HepG2 (cell line): ENCODE measurements around the gene NSUN2. TPM values are rescaled to one million over a fixed set of nuclear protein-coding genes. Genes with fewer than 3 reads are reported as not detected.

Experiments used
- ATAC-seq: fragments of 200-7000 bp; cut with Tn5 transposase; 3 replicates; pipeline ENCODE4 v1.9.1; 2020; ENCODE audit warnings: mild to moderate bottlenecking, moderate library complexity
- BruUV-seq: library from RNA; stranded (reverse); fragments of 400-500 nt; replicated peaks from 2 replicates; lab custom pipeline; 2021; lab: Mats Ljungman, UMichigan
- CTCF ChIA-PET: fragments of 300-600 bp; formaldehyde crosslinking; extraction: SDS; loops from one replicate; lab custom pipeline; 2021; ENCODE audit warnings: low total read pairs, inconsistent platforms, low intra/inter-chr PET ratio; lab: Yijun Ruan, JAX
- POLR2A ChIA-PET: fragments of 350-600 bp; sonication (Branson Sonifier 250); formaldehyde crosslinking; loops from one replicate; lab custom pipeline; 2020; ENCODE audit warnings: antibody characterized with exemption, inconsistent platforms; lab: Yijun Ruan, JAX
- DNase-seq: peaks from one replicate; pipeline ENCODE4 v3.0.0-alpha.2; 2015; ENCODE audit warnings: low spot score
- FAIRE-seq: peaks from 3 replicates; lab custom pipeline; 2011; peaks lifted over from hg19 to GRCh38; lab: Jason Lieb, UNC
- H2AFZ ChIP-seq: one replicate; pipeline ENCODE4 v1.6.1; 2011; ENCODE audit warnings: low read length, inconsistent platforms
- H3K27ac ChIP-seq: fragments of 300-600 bp; 3 replicates; pipeline ENCODE4 v1.8.0; 2011; ENCODE audit warnings: mixed run types, mild to moderate bottlenecking, mixed read lengths, low read length, inconsistent platforms; ENCODE audit not compliant: insufficient read depth; ENCODE audit errors: extremely low read length
- H3K27me3 ChIP-seq, 2 experiments: fragments of 200-600 bp in 1 of 2; 2 replicates in 1 of 2; 3 replicates in 1 of 2; pipeline versions ENCODE4 v1.6.0 to v1.8.0; 2011; ENCODE audit warnings: low read length in 2 of 2, mild to moderate bottlenecking in 2 of 2, moderate library complexity in 2 of 2, inconsistent platforms in 1 of 2; ENCODE audit not compliant: insufficient read depth in 2 of 2, control insufficient read depth in 1 of 2
- H3K36me3 ChIP-seq, 2 experiments: fragments of 200-600 bp in 1 of 2; replicated peaks in 1 of 2; 2 replicates in 1 of 2; 3 replicates in 1 of 2; pipeline versions ENCODE4 v1.5.1 to v1.8.0; 2011; ENCODE audit warnings: low read length in 2 of 2, inconsistent platforms in 1 of 2; ENCODE audit not compliant: insufficient read depth in 2 of 2, control insufficient read depth in 1 of 2
- H3K4me1 ChIP-seq: 2 replicates; pipeline ENCODE4 v1.5.1; 2012; ENCODE audit warnings: low read length, inconsistent platforms; ENCODE audit not compliant: insufficient read depth
- H3K4me2 ChIP-seq: 2 replicates; pipeline ENCODE4 v1.6.0; 2011; ENCODE audit warnings: low read depth, low read length, inconsistent platforms
- H3K4me3 ChIP-seq, 3 experiments: fragments of 200-600 bp in 1 of 3; sonication (generic), shearing (Covaris generic) in 1 of 3; replicated peaks in 1 of 3; 2 replicates each; pipeline ENCODE4 v1.5.1; 2011 to 2016; ENCODE audit warnings: low read length in 3 of 3, inconsistent platforms in 2 of 3, low read depth in 2 of 3, mild to moderate bottlenecking in 2 of 3, control low read depth in 1 of 3, mixed read lengths in 1 of 3; ENCODE audit not compliant: insufficient read depth in 1 of 3
- H3K79me2 ChIP-seq: one replicate; pipeline ENCODE4 v1.6.1; 2011; ENCODE audit warnings: low read length, inconsistent platforms; ENCODE audit not compliant: insufficient read depth
- H3K9ac ChIP-seq: 2 replicates; pipeline ENCODE4 v1.6.0; 2011; ENCODE audit warnings: mild to moderate bottlenecking, low read depth, low read length, inconsistent platforms; ENCODE audit not compliant: insufficient read depth
- H3K9me3 ChIP-seq: 2 replicates; pipeline ENCODE4 v1.5.1; 2012; ENCODE audit warnings: mild to moderate bottlenecking, low read length
- H4K20me1 ChIP-seq: 2 replicates; pipeline ENCODE4 v1.6.0; 2011; ENCODE audit warnings: inconsistent platforms, mild to moderate bottlenecking, low read length, moderate library complexity; ENCODE audit not compliant: insufficient read depth
- DPF2 ChIP-seq: sonication (generic); formaldehyde crosslinking; IDR thresholded peaks from 2 replicates; pipeline ENCODE4 v1.4.0; 2020; ENCODE audit warnings: mild to moderate bottlenecking, low read depth, missing genetic modification reagents, borderline replicate concordance
- ESRRA ChIP-seq: sonication (generic); formaldehyde crosslinking; IDR thresholded peaks from 2 replicates; pipeline ENCODE4 v1.5.1; 2020; ENCODE audit warnings: mild to moderate bottlenecking, low read depth, missing genetic modification reagents
- MAF1 ChIP-seq: sonication (generic); formaldehyde crosslinking; IDR thresholded peaks from 2 replicates; pipeline ENCODE4 v1.5.0; 2020; ENCODE audit warnings: missing genetic modification reagents, borderline replicate concordance
- PHB2 ChIP-seq: fragments of 450-650 bp; IDR thresholded peaks from 2 replicates; pipeline ENCODE4 v1.6.1; 2018; ENCODE audit not compliant: partially characterized antibody
- TBL1XR1 ChIP-seq: fragments of 150-350 bp; IDR thresholded peaks from 2 replicates; pipeline ENCODE4 v1.6.1; 2014; ENCODE audit warnings: borderline replicate concordance, low read length; ENCODE audit not compliant: partially characterized antibody
- ZBTB34 ChIP-seq: sonication (generic); formaldehyde crosslinking; IDR thresholded peaks from 2 replicates; pipeline ENCODE4 v1.8.0; 2022; ENCODE audit warnings: mild to moderate bottlenecking, missing genetic modification reagents
- ZNF609 ChIP-seq: sonication (generic); formaldehyde crosslinking; IDR thresholded peaks from 2 replicates; pipeline ENCODE4 v1.4.0; 2020; ENCODE audit warnings: mild to moderate bottlenecking, missing genetic modification reagents, borderline replicate concordance
- ZSCAN9 ChIP-seq: IDR thresholded peaks from 2 replicates; pipeline ENCODE4 v1.6.1; 2016; ENCODE audit warnings: borderline replicate concordance
- WGBS: methylation state at CpG from one replicate; pipeline ENCODE4 v1.1.6; 2017; ENCODE audit warnings: low lambda C conversion rate; 5-methylcytosine and 5-hydroxymethylcytosine counted together
- in situ Hi-C: cut with HindIII; loops from 2 replicates; pipeline ENCODE4 v1.10.0; 2017; ENCODE audit warnings: low pct_unique_long_range_greater_than_20kb; ENCODE audit not compliant: extremely low pct_ligation_motif_present
- intact Hi-C: fragments of 100-400 bp; cut with micrococcal nuclease; formaldehyde crosslinking; loops from one replicate; pipeline ENCODE4 v1.10.0; 2022; ENCODE audit not compliant: unreplicated experiment
- polyA plus RNA-seq, 8 experiments: library from polyadenylated mRNA; depleted of rRNA in 3 of 8; stranded (reverse) in 7 of 8; unstranded in 1 of 8; fragments of >200 nt; fragmentation: Illumina TruSeq in 4 of 8; extraction: Trizol in 4 of 8; gene quantifications; 2 replicates each; pipeline versions ENCODE4 v1.2.1 to v1.2.3, GENCODE V29; 2011 to 2016; ENCODE audit warnings: low read depth in 4 of 8, missing spikeins in 1 of 8, mixed read lengths in 1 of 8; ENCODE audit not compliant: insufficient read depth in 1 of 8
- total RNA-seq, 5 experiments: library from RNA; depleted of rRNA; stranded (reverse); fragments of >200 nt; fragmentation: Illumina TruSeq; extraction: Trizol; gene quantifications; 2 replicates each; pipeline ENCODE4 v1.2.3, GENCODE V29; 2016; ENCODE audit warnings: low read depth in 1 of 5
- TF ChIP-seq, protein P1 (sequence below), 2 experiments: sonication (generic) in 1 of 2; formaldehyde crosslinking in 1 of 2; IDR thresholded peaks; 2 replicates each; pipeline versions ENCODE4 v1.4.0 to v1.6.1; 2016 to 2020; ENCODE audit warnings: borderline replicate concordance in 1 of 2, low read depth in 1 of 2, mild to moderate bottlenecking in 1 of 2, missing genetic modification reagents in 1 of 2
- TF ChIP-seq, protein P2 (sequence below): sonication (generic); formaldehyde crosslinking; IDR thresholded peaks from 2 replicates; pipeline ENCODE4 v1.8.0; 2022; ENCODE audit warnings: missing genetic modification reagents, mild to moderate bottlenecking, moderate library complexity, borderline replicate concordance
- TF ChIP-seq, protein P3 (sequence below): sonication (generic); formaldehyde crosslinking; IDR thresholded peaks from 2 replicates; pipeline ENCODE4 v1.4.0; 2020; ENCODE audit warnings: mild to moderate bottlenecking, missing genetic modification reagents

The NSUN2 gene
- total and polyA plus RNA-seq, 2 of the 13 experiments (the other 11 are each of a cell fraction or from before 2014, with no cell fraction given): 51.7 to 69.1 TPM

DNA sequence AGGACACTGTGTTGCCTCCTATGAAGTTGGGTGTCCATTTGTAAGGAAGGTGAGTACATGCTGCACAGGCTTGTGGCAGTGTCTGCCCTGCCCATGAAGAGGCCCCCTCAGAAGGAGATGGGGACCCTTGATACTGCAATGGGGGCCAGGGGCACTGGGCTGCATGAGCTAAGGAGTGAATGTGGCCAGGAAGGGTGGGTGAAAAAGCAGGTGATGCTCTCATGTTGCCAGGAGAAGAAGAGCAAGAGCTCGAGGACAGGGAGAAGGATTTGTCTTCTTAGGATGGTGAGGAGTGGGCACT is 76.1 kb downstream of the NSUN2 start:
- Histone ChIP-seq H3K4me3 (no peak overlapping the region), H3K27me3 (peaks cover 0 to 5% of the 10 kb centered on the region in 2 experiments; a peak in 3 of 5 replicates), H3K36me3 (no peaks in the 10 kb centered on the region), H4K20me1 (no peaks in the 10 kb centered on the region), H3K9me3 (no peaks in the 10 kb centered on the region), H3K4me1 (no peaks in the 10 kb centered on the region), H3K79me2 (no peaks in the 10 kb centered on the region), H3K27ac (no peak overlapping the region), H2AFZ (no peak overlapping the region), H3K4me2 (no peak overlapping the region), H3K9ac (no peak overlapping the region)
- no peak for ATAC-seq
- no peak for DNase-seq
- in situ Hi-C loops (loop anchor here (25.0 kb wide), 1 partner anchor 669 kb away; no protein-coding TSS in a partner anchor), intact Hi-C loops (no loop called here)
- WGBS: 0% methylated on average over 1 of the region's 1 CpG
- FAIRE-seq: no peak
- ChIA-PET CTCF (no interaction called here), POLR2A (no interaction called here)
- BruUV-seq: no TSS peak
- TF ChIP-seq, protein P1, sequence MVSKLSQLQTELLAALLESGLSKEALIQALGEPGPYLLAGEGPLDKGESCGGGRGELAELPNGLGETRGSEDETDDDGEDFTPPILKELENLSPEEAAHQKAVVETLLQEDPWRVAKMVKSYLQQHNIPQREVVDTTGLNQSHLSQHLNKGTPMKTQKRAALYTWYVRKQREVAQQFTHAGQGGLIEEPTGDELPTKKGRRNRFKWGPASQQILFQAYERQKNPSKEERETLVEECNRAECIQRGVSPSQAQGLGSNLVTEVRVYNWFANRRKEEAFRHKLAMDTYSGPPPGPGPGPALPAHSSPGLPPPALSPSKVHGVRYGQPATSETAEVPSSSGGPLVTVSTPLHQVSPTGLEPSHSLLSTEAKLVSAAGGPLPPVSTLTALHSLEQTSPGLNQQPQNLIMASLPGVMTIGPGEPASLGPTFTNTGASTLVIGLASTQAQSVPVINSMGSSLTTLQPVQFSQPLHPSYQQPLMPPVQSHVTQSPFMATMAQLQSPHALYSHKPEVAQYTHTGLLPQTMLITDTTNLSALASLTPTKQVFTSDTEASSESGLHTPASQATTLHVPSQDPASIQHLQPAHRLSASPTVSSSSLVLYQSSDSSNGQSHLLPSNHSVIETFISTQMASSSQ (IDR thresholded peaks at IDR 0.05; ENCODE audit: low read depth): no peak
- TF ChIP-seq, protein P1 (CRISPR knock-in tag; IDR thresholded peaks at IDR 0.05; ENCODE audit: borderline replicate concordance): no peak
- TF ChIP-seq, protein P2, sequence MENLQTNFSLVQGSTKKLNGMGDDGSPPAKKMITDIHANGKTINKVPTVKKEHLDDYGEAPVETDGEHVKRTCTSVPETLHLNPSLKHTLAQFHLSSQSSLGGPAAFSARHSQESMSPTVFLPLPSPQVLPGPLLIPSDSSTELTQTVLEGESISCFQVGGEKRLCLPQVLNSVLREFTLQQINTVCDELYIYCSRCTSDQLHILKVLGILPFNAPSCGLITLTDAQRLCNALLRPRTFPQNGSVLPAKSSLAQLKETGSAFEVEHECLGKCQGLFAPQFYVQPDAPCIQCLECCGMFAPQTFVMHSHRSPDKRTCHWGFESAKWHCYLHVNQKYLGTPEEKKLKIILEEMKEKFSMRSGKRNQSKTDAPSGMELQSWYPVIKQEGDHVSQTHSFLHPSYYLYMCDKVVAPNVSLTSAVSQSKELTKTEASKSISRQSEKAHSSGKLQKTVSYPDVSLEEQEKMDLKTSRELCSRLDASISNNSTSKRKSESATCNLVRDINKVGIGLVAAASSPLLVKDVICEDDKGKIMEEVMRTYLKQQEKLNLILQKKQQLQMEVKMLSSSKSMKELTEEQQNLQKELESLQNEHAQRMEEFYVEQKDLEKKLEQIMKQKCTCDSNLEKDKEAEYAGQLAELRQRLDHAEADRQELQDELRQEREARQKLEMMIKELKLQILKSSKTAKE (CRISPR knock-in tag): no peak
- TF ChIP-seq ZNF609 (CRISPR knock-in tag) (no peak), TBL1XR1 (no peak), MAF1 (CRISPR knock-in tag) (no peak), ZSCAN9 (CRISPR knock-in tag) (no peak), DPF2 (CRISPR knock-in tag) (no peak), ESRRA (no peak), ZBTB34 (CRISPR knock-in tag) (no peak), PHB2 (no peak)
- TF ChIP-seq, protein P3, sequence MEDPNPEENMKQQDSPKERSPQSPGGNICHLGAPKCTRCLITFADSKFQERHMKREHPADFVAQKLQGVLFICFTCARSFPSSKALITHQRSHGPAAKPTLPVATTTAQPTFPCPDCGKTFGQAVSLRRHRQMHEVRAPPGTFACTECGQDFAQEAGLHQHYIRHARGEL (CRISPR knock-in tag): no peak
